SK-N-SH treated with all-trans-retinoic acid at 6 μM for 48 hours (cell line): ENCODE data around the gene TSPAN14.
"Not testable (repeated sequence)": the region's sequence is repeated elsewhere in the genome, so short reads cannot be mapped to it uniquely, and the experiment has no call there.

Experiments used
- ATAC-seq: fragments of 200-7000 bp; cut with Tn5 transposase; 3 replicates; pipeline ENCODE4 v1.9.1; 2020; ENCODE audit warnings: mild to moderate bottlenecking, moderate library complexity
- BACH2 ChIP-seq: fragments of 250-450 bp; sonication (Bioruptor Pico); IDR thresholded peaks from 2 replicates; pipeline ENCODE4 v1.9.0; 2021; ENCODE audit warnings: mild to moderate bottlenecking, borderline replicate concordance
- ESRRG ChIP-seq: fragments of 250-450 bp; sonication (Bioruptor Pico); IDR thresholded peaks from 2 replicates; pipeline ENCODE4 v1.6.1; 2021; ENCODE audit warnings: mild to moderate bottlenecking
- GLIS3 ChIP-seq: fragments of 250-450 bp; sonication (Bioruptor Pico); IDR thresholded peaks from 2 replicates; pipeline ENCODE4 v1.5.0; 2020; ENCODE audit warnings: mild to moderate bottlenecking, moderate library complexity
- ISL1 ChIP-seq: fragments of 250-450 bp; sonication (Bioruptor Pico); IDR thresholded peaks from 2 replicates; pipeline ENCODE4 v2.1.2; 2022; ENCODE audit warnings: mild to moderate bottlenecking, moderate library complexity
- OSR1 ChIP-seq: fragments of 250-450 bp; sonication (Bioruptor Pico); IDR thresholded peaks from 2 replicates; pipeline ENCODE4 v1.8.0; 2022; ENCODE audit warnings: moderate library complexity, mild to moderate bottlenecking, inconsistent platforms
- SNAI2 ChIP-seq: fragments of 250-450 bp; sonication (Bioruptor Pico); IDR thresholded peaks from 2 replicates; pipeline ENCODE4 v1.5.0; 2020; ENCODE audit warnings: mild to moderate bottlenecking, moderate library complexity
- ZC3H10 ChIP-seq: fragments of 250-450 bp; sonication (Bioruptor Pico); IDR thresholded peaks from 2 replicates; pipeline ENCODE4 v1.5.1; 2021; ENCODE audit warnings: mild to moderate bottlenecking, moderate library complexity
- ZFP3 ChIP-seq: fragments of 250-450 bp; sonication (Bioruptor Pico); IDR thresholded peaks from 2 replicates; pipeline ENCODE4 v1.5.0; 2020; ENCODE audit warnings: mild to moderate bottlenecking, moderate library complexity
- ZFP30 ChIP-seq: fragments of 450-650 bp; formaldehyde crosslinking; IDR thresholded peaks from 2 replicates; pipeline ENCODE4 v1.5.0; 2022; ENCODE audit warnings: mild to moderate bottlenecking, moderate library complexity
- ZNF70 ChIP-seq: fragments of 450-650 bp; formaldehyde crosslinking; IDR thresholded peaks from 2 replicates; pipeline ENCODE4 v1.5.0; 2020; ENCODE audit warnings: mild to moderate bottlenecking, moderate library complexity
- ZNF8 ChIP-seq: fragments of 450-650 bp; formaldehyde crosslinking; IDR thresholded peaks from 2 replicates; pipeline ENCODE4 v1.5.0; 2020; ENCODE audit warnings: mild to moderate bottlenecking, moderate library complexity
- TF ChIP-seq, protein P1 (sequence below): fragments of 250-450 bp; sonication (Bioruptor Pico); IDR thresholded peaks from 2 replicates; pipeline ENCODE4 v1.8.0; 2021; ENCODE audit warnings: low read depth, mild to moderate bottlenecking, moderate library complexity, borderline replicate concordance
- TF ChIP-seq, protein P2 (sequence below): fragments of 250-450 bp; sonication (Bioruptor Pico); IDR thresholded peaks from 2 replicates; pipeline ENCODE4 v1.5.0; 2020; ENCODE audit warnings: mild to moderate bottlenecking, moderate library complexity
- TF ChIP-seq, protein P3 (sequence below): fragments of 250-450 bp; sonication (Bioruptor Pico); IDR thresholded peaks from 2 replicates; pipeline ENCODE4 v1.5.1; 2020; ENCODE audit warnings: low read depth, mild to moderate bottlenecking, moderate library complexity

TSPAN14 gene

DNA sequence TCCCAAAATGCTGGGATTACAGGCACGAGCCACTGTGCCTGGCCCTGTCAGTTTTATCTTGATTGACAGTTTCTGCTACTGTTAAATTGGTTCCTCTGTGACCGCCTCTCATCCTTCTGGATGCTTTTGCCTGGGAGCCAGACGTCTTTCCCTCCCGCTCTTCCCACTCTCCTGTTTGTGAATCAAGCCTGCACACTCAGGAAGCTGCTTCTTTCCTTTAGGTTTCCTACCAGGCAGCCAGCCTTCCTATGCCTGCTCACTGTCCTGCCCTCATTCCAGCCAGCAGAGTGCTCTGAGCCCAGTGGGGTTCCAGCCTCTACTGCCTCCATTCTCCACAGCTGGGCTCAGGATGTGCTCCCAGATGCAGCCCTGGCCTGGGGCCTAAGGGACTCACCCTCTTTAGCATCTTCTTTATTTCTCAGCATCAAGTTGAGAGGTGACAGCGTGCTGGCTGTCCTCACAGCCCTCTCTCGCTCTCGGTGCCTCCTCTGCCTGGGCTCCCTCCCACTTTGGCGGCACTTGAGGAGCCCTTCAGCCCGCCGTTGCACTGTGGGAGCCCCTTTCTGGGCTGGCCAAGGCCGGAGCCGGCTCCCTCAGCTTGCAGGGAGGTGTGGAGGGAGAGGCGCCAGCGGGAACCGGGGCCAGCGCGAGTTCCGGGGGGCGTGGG, 88.7 kb downstream of the TSPAN14 start:
- TF ChIP-seq ZC3H10 (CRISPR knock-in tag) (no peak), ESRRG (CRISPR knock-in tag) (no peak), BACH2 (CRISPR knock-in tag) (no peak)
- TF ChIP-seq, protein P1, sequence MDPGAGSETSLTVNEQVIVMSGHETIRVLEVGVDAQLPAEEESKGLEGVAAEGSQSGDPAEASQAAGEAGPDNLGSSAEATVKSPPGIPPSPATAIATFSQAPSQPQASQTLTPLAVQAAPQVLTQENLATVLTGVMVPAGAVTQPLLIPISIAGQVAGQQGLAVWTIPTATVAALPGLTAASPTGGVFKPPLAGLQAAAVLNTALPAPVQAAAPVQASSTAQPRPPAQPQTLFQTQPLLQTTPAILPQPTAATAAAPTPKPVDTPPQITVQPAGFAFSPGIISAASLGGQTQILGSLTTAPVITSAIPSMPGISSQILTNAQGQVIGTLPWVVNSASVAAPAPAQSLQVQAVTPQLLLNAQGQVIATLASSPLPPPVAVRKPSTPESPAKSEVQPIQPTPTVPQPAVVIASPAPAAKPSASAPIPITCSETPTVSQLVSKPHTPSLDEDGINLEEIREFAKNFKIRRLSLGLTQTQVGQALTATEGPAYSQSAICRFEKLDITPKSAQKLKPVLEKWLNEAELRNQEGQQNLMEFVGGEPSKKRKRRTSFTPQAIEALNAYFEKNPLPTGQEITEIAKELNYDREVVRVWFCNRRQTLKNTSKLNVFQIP (CRISPR knock-in tag), result no peak
- TF ChIP-seq, protein P2, sequence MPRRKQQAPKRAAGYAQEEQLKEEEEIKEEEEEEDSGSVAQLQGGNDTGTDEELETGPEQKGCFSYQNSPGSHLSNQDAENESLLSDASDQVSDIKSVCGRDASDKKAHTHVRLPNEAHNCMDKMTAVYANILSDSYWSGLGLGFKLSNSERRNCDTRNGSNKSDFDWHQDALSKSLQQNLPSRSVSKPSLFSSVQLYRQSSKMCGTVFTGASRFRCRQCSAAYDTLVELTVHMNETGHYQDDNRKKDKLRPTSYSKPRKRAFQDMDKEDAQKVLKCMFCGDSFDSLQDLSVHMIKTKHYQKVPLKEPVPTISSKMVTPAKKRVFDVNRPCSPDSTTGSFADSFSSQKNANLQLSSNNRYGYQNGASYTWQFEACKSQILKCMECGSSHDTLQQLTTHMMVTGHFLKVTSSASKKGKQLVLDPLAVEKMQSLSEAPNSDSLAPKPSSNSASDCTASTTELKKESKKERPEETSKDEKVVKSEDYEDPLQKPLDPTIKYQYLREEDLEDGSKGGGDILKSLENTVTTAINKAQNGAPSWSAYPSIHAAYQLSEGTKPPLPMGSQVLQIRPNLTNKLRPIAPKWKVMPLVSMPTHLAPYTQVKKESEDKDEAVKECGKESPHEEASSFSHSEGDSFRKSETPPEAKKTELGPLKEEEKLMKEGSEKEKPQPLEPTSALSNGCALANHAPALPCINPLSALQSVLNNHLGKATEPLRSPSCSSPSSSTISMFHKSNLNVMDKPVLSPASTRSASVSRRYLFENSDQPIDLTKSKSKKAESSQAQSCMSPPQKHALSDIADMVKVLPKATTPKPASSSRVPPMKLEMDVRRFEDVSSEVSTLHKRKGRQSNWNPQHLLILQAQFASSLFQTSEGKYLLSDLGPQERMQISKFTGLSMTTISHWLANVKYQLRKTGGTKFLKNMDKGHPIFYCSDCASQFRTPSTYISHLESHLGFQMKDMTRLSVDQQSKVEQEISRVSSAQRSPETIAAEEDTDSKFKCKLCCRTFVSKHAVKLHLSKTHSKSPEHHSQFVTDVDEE (CRISPR knock-in tag), result no peak
- ATAC-seq, result no peak

DNA sequence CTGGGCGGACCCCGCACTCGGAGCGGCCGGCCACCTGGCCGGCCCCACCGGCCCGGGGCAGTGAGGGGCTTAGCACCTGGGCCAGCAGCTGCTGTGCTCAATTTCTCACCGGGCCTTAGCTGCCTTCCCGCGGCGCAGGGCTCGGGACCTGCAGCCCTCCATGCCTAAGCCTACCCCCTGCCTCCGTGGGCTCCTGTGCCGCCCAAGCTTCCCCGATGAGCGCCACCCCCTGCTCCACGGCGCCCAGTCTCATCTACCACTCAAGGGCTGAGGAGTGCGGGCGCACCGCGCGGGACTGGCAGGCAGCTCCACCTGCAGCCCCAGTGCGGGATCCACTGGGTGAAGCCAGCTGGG, 89.2 kb downstream of the TSPAN14 start:
- not testable (repeated sequence) for ATAC-seq

DNA sequence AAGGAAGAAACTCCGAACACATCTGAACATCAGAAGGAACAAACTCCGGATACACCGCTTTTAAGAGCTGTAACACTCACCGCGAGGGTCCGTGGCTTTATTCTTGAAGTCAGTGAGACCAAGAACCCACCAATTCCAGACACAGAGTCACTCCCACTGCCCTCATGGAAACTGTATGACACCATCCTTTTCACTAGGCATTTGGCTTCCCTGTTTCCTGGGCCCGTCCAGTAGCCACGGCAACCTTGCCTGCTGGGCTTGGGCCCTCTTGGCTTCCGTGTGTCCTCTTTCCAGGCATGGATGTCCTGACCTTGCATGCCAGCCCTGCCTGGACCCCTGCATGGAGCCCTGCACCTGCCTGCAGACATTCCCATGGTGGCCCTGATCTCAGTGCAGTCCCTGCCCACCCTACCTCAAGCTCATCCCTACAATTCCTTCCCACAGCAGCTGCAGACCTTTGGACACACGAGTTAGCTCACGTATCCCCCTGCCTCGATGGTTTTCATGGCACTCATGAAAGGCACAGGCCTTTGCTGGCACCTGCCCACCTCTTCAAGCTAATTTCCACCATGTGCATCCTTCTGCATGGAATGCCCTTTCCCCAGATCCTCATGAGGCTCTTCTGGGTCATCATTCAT, 90.3 kb downstream of the TSPAN14 start:
- ATAC-seq, result no peak
- no peak for TF ChIP-seq ZNF70 (CRISPR knock-in tag)
- no peak for TF ChIP-seq ISL1 (CRISPR knock-in tag)
- TF ChIP-seq ZC3H10 (CRISPR knock-in tag), result no peak
- TF ChIP-seq, protein P2 (CRISPR knock-in tag), result no peak
- TF ChIP-seq OSR1 (CRISPR knock-in tag), result no peak

DNA sequence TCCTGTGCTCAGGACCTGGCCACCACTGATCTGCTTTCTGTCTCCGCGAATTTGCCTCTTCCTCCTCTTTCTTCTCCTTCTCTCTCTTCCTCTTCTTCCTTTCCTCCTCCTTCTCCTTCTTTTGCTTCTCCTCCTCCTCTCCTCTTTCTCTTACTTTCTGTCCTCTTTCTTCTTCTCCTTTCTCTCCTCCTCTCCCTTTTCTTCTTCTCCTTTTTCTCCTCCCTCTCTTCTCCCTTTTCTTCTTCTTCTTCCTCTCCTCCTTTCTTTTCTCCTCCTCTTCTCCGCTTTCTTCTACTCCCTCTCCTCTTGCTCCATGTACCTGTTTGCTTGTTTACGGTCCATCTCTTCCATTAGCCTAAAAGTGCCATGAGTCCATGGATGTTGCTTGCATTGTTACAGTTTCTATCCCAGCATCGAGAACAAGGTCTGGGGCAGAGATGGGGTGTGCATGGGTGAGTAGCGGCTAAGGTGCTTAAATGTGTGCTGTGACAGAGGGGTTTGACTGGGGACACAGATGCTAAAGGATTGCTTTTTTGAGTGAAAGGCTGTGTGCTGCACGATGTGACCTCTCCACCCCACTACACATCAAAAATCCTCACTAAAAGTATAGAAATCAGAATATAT, 91.3 kb downstream of the TSPAN14 start:
- ATAC-seq, result no peak
- no peak for TF ChIP-seq ISL1 (CRISPR knock-in tag)
- TF ChIP-seq, protein P2 (CRISPR knock-in tag), result no peak
- no peak for TF ChIP-seq ZFP3

DNA sequence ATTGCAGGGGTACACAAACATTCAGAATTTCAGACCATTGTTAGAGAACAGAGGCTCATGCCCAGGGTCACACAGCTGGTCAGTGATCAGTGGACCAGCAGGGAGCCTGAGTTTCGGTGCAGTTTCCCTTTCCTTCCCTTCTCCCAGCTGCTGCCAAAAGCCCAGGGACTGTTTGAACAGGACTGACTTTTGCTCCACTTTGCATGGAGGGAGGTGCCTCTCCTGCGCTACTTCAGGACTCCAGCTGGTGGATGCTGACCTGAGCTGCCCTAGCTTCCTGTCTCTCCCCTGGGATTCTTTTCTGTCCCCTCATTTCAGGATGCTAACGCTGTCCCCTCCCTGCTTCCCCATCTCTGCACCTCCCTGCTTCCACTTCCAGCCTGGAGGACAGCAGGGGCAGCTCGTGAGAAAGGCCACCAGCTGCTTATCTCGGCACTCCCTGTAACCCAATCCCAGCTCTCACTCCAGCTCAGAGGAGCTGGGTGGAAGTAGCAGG, 98.1 kb downstream of the TSPAN14 start:
- no peak for ATAC-seq
- TF ChIP-seq ZFP30 (CRISPR knock-in tag) (no peak), BACH2 (CRISPR knock-in tag) (no peak), GLIS3 (CRISPR knock-in tag) (no peak), SNAI2 (CRISPR knock-in tag) (no peak), ZC3H10 (CRISPR knock-in tag) (no peak), ZNF8 (CRISPR knock-in tag) (no peak)
- TF ChIP-seq, protein P3, sequence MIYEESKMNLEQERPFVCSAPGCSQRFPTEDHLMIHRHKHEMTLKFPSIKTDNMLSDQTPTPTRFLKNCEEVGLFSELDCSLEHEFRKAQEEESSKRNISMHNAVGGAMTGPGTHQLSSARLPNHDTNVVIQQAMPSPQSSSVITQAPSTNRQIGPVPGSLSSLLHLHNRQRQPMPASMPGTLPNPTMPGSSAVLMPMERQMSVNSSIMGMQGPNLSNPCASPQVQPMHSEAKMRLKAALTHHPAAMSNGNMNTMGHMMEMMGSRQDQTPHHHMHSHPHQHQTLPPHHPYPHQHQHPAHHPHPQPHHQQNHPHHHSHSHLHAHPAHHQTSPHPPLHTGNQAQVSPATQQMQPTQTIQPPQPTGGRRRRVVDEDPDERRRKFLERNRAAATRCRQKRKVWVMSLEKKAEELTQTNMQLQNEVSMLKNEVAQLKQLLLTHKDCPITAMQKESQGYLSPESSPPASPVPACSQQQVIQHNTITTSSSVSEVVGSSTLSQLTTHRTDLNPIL (CRISPR knock-in tag), result no peak
- TF ChIP-seq, protein P2 (CRISPR knock-in tag), result no peak
- TF ChIP-seq, protein P1 (CRISPR knock-in tag), result no peak
